Measurements from ENCODE around the gene PHF1. TPM values are rescaled to one million over a fixed set of nuclear protein-coding genes. Genes with fewer than 3 reads are reported as not detected.

The PHF1 gene
- total and polyA plus RNA-seq, 2 of the 13 experiments (the other 11 are each of a cell fraction or from before 2014, with no cell fraction given) = 25.4 to 61.9 TPM

DNA sequence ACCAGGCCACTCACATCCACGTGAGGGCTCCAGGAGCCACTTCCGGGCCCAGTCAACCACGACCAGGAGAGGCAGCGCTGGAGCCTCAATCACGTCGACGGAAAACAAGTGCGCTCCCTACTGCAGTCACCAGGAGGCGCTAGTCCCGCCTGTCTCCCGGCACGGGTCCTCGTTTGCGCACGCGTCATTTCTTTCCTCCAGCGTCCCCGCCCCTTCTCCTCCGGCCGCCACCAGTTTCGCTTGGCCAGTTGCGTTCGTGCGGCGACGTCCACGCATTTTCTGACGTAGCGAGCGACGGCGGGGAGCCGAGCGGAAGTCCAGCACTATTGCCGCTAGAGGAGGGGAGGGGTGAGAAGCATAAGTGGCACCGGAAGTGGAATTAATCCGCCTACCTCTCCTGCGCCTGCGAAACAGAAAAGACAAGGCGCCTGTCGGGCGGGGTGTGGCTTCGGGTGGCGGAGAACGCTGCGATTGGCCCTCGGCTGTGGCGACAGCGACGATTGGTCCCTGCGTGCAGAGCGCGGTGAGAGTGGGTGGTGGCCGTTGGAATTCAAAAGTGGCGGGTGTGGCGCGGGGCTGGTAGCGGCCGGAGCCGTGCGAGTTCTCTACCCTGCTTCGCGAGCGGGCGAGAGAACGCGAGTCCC lies 19.4 kb upstream of the PHF1 start, which contains the start of gene KIFC1 (continued):
- TF ChIP-seq, protein P1, sequence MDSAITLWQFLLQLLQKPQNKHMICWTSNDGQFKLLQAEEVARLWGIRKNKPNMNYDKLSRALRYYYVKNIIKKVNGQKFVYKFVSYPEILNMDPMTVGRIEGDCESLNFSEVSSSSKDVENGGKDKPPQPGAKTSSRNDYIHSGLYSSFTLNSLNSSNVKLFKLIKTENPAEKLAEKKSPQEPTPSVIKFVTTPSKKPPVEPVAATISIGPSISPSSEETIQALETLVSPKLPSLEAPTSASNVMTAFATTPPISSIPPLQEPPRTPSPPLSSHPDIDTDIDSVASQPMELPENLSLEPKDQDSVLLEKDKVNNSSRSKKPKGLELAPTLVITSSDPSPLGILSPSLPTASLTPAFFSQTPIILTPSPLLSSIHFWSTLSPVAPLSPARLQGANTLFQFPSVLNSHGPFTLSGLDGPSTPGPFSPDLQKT (CRISPR knock-in tag; IDR thresholded peaks at IDR 0.05; ENCODE audit: borderline replicate concordance) = no peak
- TF ChIP-seq FOSL2 (CRISPR knock-in tag; IDR thresholded peaks at IDR 0.05) (peak; percentile 67; the same call in 1 of the 2 replicates), TCF7 (IDR thresholded peaks at IDR 0.05; ENCODE audit: low read depth) (no peak), KAT7 (CRISPR knock-in tag; IDR thresholded peaks at IDR 0.05; ENCODE audit: borderline replicate concordance) (peak; percentile 54; the same call in 1 of the 2 replicates), AGO1 (IDR thresholded peaks at IDR 0.05; ENCODE audit: low read depth, low read length, poor library complexity, severe bottlenecking) (peak; percentile 56), SAFB2 (CRISPR knock-in tag; IDR thresholded peaks at IDR 0.05; ENCODE audit: borderline replicate concordance, low read depth) (peak; percentile 94; the same call in 1 of the 2 replicates), ZNF598 (CRISPR knock-in tag; IDR thresholded peaks at IDR 0.05; ENCODE audit: borderline replicate concordance) (peak; percentile 82; the same call in 1 of the 2 replicates), SOX13 (IDR thresholded peaks at IDR 0.05) (no peak), SOX13 (CRISPR knock-in tag; conservative IDR thresholded peaks at IDR 0.05 in 1 of 2, IDR thresholded peaks at IDR 0.05 in 1 of 2) (no peak), ZBTB3 (CRISPR knock-in tag; IDR thresholded peaks at IDR 0.05; ENCODE audit: borderline replicate concordance, low read depth) (peak; percentile 86; the same call in 1 of the 2 replicates), KMT2A (CRISPR knock-in tag; IDR thresholded peaks at IDR 0.05) (peak; percentile 87; the same call in 1 of the 2 replicates), CCDC6 (CRISPR knock-in tag; IDR thresholded peaks at IDR 0.05) (peak; percentile 88), MIXL1 (CRISPR knock-in tag; IDR thresholded peaks at IDR 0.05) (peak; percentile 92), KMT2B (CRISPR knock-in tag; IDR thresholded peaks at IDR 0.05) (peak; percentile 88), ZNF230 (CRISPR knock-in tag; IDR thresholded peaks at IDR 0.05) (peak; percentile 91), ZNF772 (CRISPR knock-in tag; IDR thresholded peaks at IDR 0.05) (peak; percentile 98), SP140L (CRISPR knock-in tag; IDR thresholded peaks at IDR 0.05; ENCODE audit: borderline replicate concordance) (no peak; the same call in 1 of the 2 replicates), NFE2L2 (IDR thresholded peaks at IDR 0.05; ENCODE audit: low read length) (no peak), ZNF232 (CRISPR knock-in tag; IDR thresholded peaks at IDR 0.05; ENCODE audit: borderline replicate concordance) (peak; percentile 72; the same call in 1 of the 2 replicates)
- TF ChIP-seq, protein P2, sequence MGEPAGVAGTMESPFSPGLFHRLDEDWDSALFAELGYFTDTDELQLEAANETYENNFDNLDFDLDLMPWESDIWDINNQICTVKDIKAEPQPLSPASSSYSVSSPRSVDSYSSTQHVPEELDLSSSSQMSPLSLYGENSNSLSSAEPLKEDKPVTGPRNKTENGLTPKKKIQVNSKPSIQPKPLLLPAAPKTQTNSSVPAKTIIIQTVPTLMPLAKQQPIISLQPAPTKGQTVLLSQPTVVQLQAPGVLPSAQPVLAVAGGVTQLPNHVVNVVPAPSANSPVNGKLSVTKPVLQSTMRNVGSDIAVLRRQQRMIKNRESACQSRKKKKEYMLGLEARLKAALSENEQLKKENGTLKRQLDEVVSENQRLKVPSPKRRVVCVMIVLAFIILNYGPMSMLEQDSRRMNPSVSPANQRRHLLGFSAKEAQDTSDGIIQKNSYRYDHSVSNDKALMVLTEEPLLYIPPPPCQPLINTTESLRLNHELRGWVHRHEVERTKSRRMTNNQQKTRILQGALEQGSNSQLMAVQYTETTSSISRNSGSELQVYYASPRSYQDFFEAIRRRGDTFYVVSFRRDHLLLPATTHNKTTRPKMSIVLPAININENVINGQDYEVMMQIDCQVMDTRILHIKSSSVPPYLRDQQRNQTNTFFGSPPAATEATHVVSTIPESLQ (CRISPR knock-in tag; conservative IDR thresholded peaks at IDR 0.05) = peak; percentile 49; the same call in 1 of the 2 replicates
- TF ChIP-seq, protein P3, sequence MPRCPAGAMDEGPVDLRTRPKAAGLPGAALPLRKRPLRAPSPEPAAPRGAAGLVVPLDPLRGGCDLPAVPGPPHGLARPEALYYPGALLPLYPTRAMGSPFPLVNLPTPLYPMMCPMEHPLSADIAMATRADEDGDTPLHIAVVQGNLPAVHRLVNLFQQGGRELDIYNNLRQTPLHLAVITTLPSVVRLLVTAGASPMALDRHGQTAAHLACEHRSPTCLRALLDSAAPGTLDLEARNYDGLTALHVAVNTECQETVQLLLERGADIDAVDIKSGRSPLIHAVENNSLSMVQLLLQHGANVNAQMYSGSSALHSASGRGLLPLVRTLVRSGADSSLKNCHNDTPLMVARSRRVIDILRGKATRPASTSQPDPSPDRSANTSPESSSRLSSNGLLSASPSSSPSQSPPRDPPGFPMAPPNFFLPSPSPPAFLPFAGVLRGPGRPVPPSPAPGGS (CRISPR knock-in tag; IDR thresholded peaks at IDR 0.05) = peak; percentile 45; the same call in 1 of the 2 replicates
- TF ChIP-seq, protein P4, sequence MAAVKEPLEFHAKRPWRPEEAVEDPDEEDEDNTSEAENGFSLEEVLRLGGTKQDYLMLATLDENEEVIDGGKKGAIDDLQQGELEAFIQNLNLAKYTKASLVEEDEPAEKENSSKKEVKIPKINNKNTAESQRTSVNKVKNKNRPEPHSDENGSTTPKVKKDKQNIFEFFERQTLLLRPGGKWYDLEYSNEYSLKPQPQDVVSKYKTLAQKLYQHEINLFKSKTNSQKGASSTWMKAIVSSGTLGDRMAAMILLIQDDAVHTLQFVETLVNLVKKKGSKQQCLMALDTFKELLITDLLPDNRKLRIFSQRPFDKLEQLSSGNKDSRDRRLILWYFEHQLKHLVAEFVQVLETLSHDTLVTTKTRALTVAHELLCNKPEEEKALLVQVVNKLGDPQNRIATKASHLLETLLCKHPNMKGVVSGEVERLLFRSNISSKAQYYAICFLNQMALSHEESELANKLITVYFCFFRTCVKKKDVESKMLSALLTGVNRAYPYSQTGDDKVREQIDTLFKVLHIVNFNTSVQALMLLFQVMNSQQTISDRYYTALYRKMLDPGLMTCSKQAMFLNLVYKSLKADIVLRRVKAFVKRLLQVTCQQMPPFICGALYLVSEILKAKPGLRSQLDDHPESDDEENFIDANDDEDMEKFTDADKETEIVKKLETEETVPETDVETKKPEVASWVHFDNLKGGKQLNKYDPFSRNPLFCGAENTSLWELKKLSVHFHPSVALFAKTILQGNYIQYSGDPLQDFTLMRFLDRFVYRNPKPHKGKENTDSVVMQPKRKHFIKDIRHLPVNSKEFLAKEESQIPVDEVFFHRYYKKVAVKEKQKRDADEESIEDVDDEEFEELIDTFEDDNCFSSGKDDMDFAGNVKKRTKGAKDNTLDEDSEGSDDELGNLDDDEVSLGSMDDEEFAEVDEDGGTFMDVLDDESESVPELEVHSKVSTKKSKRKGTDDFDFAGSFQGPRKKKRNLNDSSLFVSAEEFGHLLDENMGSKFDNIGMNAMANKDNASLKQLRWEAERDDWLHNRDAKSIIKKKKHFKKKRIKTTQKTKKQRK (IDR thresholded peaks at IDR 0.05; ENCODE audit: low read length) = no peak
